Uterus (tissue), 2 donors: ENCODE measurements around the gene SORD.
"Not testable (repeated sequence)": the region's sequence is repeated elsewhere in the genome, so short reads cannot be mapped to it uniquely, and the experiment has no call there.

Source experiments
- POLR2A ChIP-seq, 2 donors: fragments of 450-650 bp; IDR thresholded peaks; one replicate each; pipeline ENCODE4 v1.6.1; 2016; ENCODE audit warnings: antibody characterized with exemption in 2 of 2, mild to moderate bottlenecking in 1 of 2, moderate library complexity in 1 of 2
- TF ChIP-seq, protein P1 (sequence below), 4 experiments: fragments of 200-600 bp in 2 of 4; fragments of 450-650 bp in 2 of 4; sonication (generic) in 2 of 4; IDR thresholded peaks; one replicate each; pipeline ENCODE4 v1.5.1; 2016 to 2019; ENCODE audit warnings: antibody characterized with exemption in 4 of 4, mild to moderate bottlenecking in 2 of 4, moderate library complexity in 1 of 4

DNA sequence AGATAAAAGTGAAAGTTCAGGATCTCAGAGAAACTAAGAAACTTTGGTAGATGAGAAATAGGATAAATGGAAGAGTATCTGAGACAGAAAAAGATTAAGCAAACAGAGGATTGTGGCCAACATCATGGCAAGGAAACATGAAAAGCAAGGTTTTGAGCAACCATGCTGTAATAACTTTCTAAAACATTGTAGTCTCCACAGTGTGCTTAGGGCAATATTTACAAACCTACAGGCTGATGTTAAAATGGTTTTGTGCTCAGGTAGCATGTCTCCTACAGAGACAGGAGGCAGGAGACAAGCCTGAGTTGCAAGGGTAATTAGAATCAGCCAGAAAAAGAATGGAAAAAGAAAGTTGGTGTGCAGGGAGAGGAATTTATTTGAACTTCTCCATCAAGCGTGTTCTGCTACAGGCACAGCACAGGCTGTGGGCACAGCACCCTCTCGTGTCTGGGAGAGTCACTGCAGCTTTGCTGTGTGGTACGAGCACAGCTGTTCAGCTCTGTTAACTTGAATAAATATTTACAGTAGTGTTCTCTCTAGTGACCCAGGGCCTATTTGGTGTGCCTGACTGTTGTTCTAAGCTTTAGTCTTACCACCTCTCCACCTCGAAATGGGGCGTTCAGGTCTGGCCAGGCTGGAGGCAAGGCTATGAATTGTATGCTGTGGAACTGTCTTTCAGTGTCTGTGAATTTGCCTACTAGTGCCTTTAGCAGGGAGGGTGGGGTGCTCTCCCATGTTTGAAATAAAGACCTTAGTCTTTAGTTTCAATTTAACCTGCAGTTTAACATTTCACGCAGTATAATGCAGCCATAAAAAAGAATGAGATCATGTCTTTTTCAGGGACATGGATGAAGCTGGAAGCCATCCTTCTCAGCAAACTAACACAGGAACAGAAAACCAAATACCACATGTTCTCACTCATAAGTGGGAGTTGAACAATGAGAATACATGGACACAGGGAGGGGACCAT, 14.1 kb downstream of the SORD start:
- TF ChIP-seq, protein P1, sequence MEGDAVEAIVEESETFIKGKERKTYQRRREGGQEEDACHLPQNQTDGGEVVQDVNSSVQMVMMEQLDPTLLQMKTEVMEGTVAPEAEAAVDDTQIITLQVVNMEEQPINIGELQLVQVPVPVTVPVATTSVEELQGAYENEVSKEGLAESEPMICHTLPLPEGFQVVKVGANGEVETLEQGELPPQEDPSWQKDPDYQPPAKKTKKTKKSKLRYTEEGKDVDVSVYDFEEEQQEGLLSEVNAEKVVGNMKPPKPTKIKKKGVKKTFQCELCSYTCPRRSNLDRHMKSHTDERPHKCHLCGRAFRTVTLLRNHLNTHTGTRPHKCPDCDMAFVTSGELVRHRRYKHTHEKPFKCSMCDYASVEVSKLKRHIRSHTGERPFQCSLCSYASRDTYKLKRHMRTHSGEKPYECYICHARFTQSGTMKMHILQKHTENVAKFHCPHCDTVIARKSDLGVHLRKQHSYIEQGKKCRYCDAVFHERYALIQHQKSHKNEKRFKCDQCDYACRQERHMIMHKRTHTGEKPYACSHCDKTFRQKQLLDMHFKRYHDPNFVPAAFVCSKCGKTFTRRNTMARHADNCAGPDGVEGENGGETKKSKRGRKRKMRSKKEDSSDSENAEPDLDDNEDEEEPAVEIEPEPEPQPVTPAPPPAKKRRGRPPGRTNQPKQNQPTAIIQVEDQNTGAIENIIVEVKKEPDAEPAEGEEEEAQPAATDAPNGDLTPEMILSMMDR (IDR thresholded peaks at IDR 0.05), result peak; percentile 57 to 69 (median 63)
- not testable (repeated sequence) for TF ChIP-seq POLR2A (IDR thresholded peaks at IDR 0.05)
